H4 (cell line): ENCODE measurements around the gene SRP9. TPM values are rescaled to one million over a fixed set of nuclear protein-coding genes. Genes with fewer than 3 reads are reported as not detected.
"Not testable (repeated sequence)": the region's sequence is repeated elsewhere in the genome, so short reads cannot be mapped to it uniquely, and the experiment has no call there.

Experiments used
- DNase-seq: peaks from one replicate; pipeline ENCODE4 v3.0.0-alpha.2; 2015; ENCODE audit warnings: low spot score
- total RNA-seq: library from RNA; depleted of rRNA; stranded (reverse); fragments of >200 nt; shearing (Covaris generic); gene quantifications from 2 replicates; pipeline ENCODE4 v1.2.3, GENCODE V29; 2014

The SRP9 gene
- total RNA-seq, 1 experiment from 2014 or later = 630 TPM

DNA sequence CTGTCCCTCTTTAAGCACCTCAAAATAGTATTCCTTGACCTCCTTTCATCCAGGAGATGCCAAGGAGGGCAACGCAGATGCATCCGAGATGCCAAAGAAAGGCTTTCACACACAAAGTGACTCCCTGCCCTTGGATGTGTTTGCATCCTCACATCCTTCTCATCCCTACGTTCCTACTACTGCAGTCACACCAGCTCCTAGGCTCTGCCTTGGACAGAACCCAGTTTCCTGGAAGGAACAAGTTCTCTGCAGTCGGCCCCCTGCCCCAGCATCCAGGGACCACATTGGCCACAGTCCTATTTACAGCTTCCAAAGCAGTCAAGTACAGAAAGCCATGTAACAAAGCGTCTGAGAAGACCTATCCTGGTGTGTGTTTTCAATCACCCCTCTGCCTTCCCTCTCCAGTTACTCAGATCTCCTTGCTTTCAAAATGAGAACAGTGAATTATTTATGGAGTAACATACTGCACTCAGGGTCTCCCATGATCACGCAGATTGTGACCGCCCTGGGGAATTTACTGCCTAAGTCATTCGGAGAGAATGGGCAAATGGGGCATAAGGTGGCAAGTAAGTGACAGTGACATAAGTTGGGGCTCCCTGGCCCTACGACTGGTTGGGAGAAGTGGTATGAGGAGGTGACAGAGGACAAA is 21.8 kb upstream of the SRP9 start:
- DNase-seq = no peak

DNA sequence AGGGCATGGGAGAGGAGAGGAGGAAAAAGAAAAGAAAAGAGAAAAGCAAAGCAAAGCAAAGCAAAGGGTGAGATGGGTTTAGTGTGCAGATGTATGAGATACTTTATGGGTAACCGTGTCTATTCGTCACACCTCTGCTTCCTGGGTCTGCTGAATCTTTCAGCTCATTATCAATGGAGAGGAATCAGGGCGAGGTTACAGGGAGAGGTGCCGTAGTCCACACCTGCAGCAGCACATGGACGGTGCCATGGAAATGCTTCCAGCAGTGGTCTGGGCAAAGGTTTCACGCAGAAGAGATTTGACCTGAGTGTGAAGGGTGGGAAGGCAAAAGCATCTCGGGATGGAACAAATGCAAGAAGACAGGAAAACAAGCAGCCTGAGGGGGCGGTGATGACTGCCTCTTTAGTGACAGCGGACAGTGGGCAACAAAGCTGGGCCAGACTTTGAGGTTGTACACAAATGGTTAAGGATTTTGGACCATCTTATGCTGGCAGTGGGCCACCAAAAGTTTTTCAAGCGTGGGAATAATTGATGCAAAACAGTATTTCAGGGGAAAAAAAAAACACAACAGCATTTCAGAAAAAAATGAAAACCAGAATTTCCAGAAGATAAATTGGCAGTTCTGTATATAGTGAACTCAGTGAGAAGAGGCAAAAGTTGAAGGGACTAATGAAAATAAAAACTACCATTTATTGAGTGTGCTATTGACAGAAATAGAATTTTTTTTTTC is 19.5 kb upstream of the SRP9 start:
- no peak for DNase-seq

DNA sequence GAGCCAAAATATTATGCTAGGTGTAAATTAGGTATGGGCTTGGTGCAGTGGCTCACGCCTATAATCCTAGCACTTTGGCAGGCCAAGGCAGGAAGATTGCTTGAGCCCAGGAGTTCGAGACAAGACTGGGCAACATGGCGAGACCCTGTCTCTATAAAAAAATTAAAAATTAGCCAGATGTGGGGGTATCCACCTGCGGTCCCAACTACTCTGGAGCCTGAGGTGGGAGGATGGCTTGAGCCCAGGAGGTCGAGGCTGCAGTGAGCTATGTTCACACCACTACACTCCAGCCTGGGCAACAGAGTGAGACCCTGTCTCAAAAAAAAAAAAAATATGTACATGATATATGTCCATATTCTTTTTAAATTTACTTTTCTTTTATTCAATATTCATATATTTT is 17.7 kb upstream of the SRP9 start:
- DNase-seq = not testable (repeated sequence)

DNA sequence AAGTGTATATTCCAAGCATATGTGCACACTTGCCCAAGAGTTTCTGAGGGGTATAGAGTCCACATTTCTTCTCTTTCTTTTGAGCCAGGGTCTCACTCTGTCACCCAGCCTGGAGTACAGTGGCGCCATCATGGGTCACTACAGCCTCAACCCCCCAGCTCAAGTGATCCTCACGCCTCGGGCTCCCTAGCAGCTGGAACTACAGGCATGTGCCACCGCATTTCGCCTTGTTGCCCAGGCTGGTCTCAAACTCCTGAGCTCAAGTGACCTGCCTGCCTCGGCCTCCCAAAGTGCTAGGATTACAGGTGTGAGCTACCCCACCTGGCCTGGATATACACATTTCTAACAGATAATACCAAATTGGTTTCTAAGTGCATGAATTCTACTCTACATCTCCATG is 17.1 kb upstream of the SRP9 start:
- DNase-seq = no peak

DNA sequence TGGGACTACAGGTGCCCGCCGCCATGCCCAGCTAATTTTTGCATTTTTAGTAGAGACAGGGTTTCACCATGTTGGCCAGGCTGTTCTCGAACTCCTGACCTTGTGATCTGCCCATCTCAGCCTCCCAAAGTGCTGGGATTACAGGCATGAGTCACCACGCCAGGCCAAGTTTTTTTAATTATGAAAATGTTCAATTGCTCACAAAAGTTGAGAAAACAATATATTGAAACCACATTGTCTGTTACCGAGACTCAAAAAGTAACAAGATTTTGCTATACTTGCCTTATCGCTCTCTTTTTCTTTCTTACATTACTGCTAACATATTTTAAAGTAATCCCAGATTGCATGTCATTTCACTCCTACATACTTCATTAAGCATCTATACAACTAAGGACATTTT is 16.2 kb upstream of the SRP9 start:
- DNase-seq = not testable (repeated sequence)

- peak; percentile 40 for DNase-seq
Measured at GRCh38 chr1:225762002-225762441, 15.6 kb upstream of the SRP9 start.

DNA sequence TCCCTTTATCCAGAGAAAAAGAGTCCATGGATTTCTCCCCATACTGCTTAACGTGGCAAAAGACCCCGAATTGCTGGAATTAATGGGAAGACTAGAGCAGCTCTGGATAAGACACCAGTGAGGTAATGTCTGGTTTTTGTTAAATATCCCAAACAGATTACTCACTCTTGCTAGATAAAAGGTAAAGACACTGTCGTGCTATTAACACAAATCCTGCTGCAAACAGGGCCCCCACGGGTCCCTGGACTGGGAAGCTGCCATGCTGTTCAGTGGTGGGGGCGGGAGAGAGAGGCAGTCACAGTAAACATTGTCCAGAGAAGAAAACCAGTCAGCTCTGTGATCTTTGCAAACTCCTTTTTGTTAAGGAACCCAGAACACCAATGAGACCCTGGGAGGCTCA is 15.2 kb upstream of the SRP9 start:
- DNase-seq = peak; percentile 52

DNA sequence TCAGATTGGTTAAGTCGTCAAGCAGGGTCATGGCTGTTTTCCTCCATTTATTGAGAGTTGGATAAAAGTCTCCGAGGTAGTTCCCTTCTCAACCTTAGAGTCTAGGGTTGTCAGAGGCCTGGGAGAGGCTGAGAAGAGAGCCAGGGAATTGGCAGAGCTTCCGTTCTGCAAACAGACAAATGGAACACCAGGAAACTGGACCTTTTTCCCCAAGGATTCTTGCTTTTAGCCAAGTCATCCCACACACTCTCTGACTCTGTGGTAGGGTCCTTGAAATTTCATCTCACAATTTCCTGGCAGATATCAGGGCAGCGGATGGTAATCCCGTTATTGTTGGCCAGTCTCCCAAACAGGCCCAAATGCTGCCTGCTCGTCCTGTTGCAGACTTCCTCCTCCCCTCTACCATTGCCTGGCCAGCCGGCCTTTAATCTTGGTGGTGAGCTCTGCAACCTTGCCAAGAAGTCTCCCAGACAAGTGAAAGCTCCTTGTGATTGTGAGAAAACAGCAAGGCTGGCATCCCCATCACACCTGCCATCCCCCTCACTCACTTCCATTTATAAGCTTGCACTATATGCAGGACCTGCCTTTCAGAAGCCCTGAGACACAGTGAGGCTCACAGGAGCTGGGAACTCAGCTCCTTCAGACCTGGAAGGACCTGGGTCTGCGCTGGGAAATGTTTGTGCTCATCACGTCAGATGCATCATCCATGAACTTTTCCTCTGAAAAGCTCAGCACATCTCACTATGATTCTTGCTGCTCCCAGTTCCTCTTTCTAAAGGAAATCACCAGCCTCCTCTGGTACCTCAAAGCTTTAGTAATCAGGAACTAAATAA is 13.7 kb upstream of the SRP9 start:
- peak; percentile 93 for DNase-seq

DNA sequence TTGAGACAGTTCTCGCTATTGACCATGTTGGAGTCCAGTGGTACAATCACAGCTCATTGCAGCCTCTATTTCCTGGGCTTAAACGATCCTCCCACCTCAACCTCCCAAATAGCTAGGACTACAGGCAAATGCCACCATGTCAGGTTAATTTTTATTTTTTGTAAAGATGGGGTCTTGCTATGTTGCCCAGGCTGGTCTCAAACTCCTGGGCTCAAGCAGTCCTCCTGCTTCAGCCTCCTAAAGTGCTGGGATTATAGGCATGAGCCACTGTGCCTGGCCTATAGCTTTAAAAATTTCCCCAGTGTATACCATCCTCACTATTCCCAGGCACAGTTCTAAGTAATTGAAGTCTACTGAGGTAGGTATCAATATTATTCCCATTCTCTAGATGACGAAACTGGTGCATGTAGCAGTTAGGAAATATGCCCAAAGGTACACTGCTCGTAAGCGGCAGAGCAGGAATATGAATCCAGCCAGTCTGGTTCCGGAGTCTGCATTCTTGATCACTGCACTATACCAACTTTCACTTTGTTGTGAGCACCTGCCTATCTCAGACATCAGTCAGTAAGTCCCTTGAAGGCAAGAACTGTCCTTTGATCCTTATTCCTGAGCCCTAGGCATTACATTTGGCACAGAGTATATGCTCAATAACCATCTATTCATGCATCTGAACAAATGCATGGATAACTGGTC is 11.5 kb upstream of the SRP9 start:
- no peak for DNase-seq

GRCh38 chr1:225766967-225767633 is 10.5 kb upstream of the SRP9 start:
- peak; percentile 94 for DNase-seq

DNA sequence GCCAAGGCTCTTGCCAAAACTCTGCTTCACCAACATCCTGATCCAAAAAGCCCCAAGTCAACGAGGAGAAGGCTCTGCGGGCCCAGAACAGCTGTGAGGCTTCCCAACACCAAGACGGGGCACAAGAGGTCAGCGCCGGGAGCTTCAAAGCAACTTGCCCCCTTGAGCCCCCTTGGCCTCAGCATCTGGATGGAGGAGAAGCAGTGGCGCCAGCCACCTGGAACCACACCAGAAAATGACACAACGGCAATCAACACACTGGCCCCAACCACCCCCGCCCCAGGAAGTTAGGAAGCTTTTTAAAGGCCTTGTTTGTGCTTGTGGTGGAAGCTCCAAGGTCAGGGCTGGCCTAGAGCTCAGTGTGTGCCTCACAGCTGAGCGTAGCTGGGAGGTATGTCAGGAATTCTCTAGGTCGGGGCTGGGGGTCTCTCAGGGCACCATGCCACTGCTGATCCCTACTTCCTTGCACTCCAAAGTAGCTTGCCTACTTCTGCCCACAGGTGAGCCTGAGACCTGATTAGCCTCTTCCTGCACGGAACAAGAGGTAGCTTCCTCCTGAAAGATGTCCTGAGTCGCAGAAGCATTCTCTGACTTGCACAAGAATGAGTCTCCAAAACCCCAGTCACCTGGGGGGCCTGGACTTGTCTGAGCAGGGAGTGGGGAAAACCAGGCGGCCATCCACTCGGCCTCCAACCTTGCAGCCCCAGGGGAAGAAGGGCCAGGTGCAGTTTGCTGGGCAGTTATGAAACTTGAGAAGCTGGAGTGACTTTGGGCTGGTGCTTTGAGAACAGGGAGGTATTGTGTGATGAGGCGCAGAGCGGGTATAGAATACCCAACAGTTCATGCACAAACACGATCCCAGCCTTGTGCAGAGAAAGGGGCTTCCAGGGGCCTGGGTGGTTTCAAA is 9.7 kb upstream of the SRP9 start:
- DNase-seq = peak; percentile 88

- DNase-seq = no peak
Measured at GRCh38 chr1:225768662-225769426, 8.8 kb upstream of the SRP9 start.

GRCh38 chr1:225769687-225770086 is 7.9 kb upstream of the SRP9 start:
- no peak for DNase-seq

GRCh38 chr1:225770561-225771248 is 6.9 kb upstream of the SRP9 start:
- no peak for DNase-seq

DNA sequence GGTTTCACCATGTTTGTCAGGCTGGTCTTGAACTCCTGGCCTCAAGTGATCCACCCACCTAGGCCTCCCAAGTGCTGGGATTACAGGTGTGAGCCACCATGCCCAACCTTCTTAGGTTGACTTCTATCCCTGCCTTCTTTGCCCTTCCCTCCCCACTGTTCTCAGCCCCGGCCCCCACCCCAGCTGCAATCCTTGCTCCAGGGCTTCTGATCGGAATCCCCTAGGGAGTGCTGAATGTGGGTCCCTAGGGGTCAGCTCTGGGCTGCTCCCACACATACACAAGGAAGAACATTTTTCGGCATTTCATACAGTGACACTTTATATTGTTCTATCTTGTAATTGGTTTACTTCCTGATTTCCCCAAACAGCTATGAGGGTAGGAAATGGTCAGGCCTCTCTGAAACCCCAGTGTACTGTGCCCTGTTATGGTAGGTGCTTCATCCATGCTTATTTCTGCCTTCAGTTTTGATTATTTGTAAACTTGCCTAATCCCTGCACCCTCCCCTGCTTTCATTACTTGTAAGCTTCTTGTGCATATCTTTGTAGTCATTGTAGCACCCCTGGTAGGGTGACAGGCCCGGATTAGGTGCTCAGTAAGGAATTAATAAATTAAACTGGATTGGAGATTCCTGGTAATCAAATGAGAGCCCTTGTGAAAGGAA is 5.8 kb upstream of the SRP9 start:
- DNase-seq = no peak

DNA sequence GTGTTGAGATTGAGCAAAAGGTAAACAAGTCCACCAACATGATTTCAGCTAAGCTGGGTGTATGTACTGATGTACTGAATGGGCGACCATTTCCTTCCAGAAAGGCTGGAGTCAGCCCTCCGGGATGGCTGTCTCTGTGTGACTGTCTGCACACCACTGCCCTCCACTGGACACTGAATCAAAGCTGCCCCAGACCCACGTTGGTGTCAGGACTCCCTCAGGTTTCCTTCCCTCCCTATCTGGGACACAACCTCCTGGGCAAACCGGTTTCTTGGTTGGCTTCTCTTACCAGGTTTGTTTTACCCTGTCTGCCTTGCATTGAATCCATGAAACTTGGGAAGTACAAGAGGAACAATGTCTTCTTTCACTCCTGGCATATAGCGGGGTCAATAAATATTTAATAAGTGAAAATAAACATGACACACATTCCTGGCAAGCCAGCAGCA is 5.3 kb upstream of the SRP9 start:
- DNase-seq = peak; percentile 89

DNA sequence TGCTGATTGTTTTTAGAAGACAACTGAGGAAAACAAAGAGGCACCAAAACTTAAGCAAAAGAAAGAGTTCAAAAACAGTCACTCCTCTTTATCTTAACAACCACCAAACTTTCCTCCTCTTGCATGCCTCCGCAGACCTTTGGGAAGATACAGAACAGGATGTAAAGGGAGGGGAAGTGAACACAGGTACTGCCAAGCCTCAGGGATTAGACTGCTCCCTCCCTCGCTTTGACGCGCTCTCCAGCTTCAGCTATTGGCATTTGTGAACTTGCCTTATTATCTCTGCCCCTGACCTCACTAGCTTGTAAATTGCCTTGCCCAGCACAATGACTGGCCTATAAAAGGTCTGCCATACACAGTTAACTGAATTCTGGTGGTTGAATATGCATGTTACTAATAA is 4.8 kb upstream of the SRP9 start:
- no peak for DNase-seq
